ENCODE results near the gene DNAJC5.
"Not testable (repeated sequence)": the region's sequence is repeated elsewhere in the genome, so short reads cannot be mapped to it uniquely, and the experiment has no call there.

Gene DNAJC5

GRCh38 chr20:63911176-63911575 lies 16.2 kb downstream of the DNAJC5 start:
- DNase-seq (ENCODE audit: low read depth in 3 of 3): no peak

- no peak for DNase-seq (ENCODE audit: low read depth in 3 of 3)
These were observed 18.8 kb downstream of the DNAJC5 start for GRCh38 chr20:63913768-63914167.

- DNase-seq (ENCODE audit: low read depth in 3 of 3): no peak
These were observed 20.5 kb downstream of the DNAJC5 start for GRCh38 chr20:63915471-63915870.

GRCh38 chr20:63916371-63916939 lies 21.5 kb downstream of the DNAJC5 start:
- DNase-seq (ENCODE audit: low read depth in 3 of 3): not testable (repeated sequence)

- no peak for DNase-seq (ENCODE audit: low read depth in 3 of 3)
These were observed 22.9 kb downstream of the DNAJC5 start for GRCh38 chr20:63917811-63918210.

GRCh38 chr20:63919130-63919529 lies 24.2 kb downstream of the DNAJC5 start:
- no peak for DNase-seq (ENCODE audit: low read depth in 3 of 3)

- DNase-seq (ENCODE audit: low read depth in 3 of 3): no peak
These were observed 25.3 kb downstream of the DNAJC5 start for GRCh38 chr20:63920226-63920625.

GRCh38 chr20:63923651-63924050 lies 28.7 kb downstream of the DNAJC5 start:
- DNase-seq (ENCODE audit: low read depth in 3 of 3): no peak

GRCh38 chr20:63924241-63924640 lies 29.3 kb downstream of the DNAJC5 start:
- no peak for DNase-seq (ENCODE audit: low read depth in 3 of 3)

GRCh38 chr20:63926298-63926697 lies 31.4 kb downstream of the DNAJC5 start:
- no peak for DNase-seq (ENCODE audit: low read depth in 3 of 3)

- DNase-seq (ENCODE audit: low read depth in 3 of 3): no peak
These were observed 34.1 kb downstream of the DNAJC5 start for GRCh38 chr20:63929071-63929470.

- not testable (repeated sequence) for DNase-seq (ENCODE audit: low read depth in 3 of 3)
These were observed 34.6 kb downstream of the DNAJC5 start for GRCh38 chr20:63929473-63929883.

GRCh38 chr20:63930971-63931553 lies 36.1 kb downstream of the DNAJC5 start:
- no peak for DNase-seq (ENCODE audit: low read depth in 3 of 3)

GRCh38 chr20:63931735-63932134 lies 36.8 kb downstream of the DNAJC5 start:
- no peak for DNase-seq (ENCODE audit: low read depth in 3 of 3)

GRCh38 chr20:63932606-63933160 lies 37.8 kb downstream of the DNAJC5 start:
- no peak for DNase-seq (ENCODE audit: low read depth in 3 of 3)

GRCh38 chr20:63933646-63934045 lies 38.7 kb downstream of the DNAJC5 start:
- no peak for DNase-seq (ENCODE audit: low read depth in 3 of 3)

- DNase-seq (ENCODE audit: low read depth in 3 of 3): no peak
These were observed 39.5 kb downstream of the DNAJC5 start for GRCh38 chr20:63934271-63935068.

GRCh38 chr20:63935447-63935846 lies 40.5 kb downstream of the DNAJC5 start:
- DNase-seq (ENCODE audit: low read depth in 3 of 3): no peak

- no peak for DNase-seq (ENCODE audit: low read depth in 3 of 3)
These were observed 42.7 kb downstream of the DNAJC5 start for GRCh38 chr20:63937596-63937995.

GRCh38 chr20:63939061-63939935 lies 44.4 kb downstream of the DNAJC5 start:
- no peak for DNase-seq (ENCODE audit: low read depth in 3 of 3)

GRCh38 chr20:63940071-63940471 lies 45.1 kb downstream of the DNAJC5 start:
- no peak for DNase-seq (ENCODE audit: low read depth in 3 of 3)
